HG03060 (cell line): ENCODE data around the gene MED26.
"Not testable (repeated sequence)": the region's sequence is repeated elsewhere in the genome, so short reads cannot be mapped to it uniquely, and the experiment has no call there.

Experiments
- ATAC-seq: cut with Tn5 transposase; IDR thresholded peaks from one replicate; pipeline ENCODE4 v1.9.1; 2021; ENCODE audit warnings: low read depth, moderate number of reproducible peaks; ENCODE audit not compliant: unreplicated experiment

Gene MED26, protein sequence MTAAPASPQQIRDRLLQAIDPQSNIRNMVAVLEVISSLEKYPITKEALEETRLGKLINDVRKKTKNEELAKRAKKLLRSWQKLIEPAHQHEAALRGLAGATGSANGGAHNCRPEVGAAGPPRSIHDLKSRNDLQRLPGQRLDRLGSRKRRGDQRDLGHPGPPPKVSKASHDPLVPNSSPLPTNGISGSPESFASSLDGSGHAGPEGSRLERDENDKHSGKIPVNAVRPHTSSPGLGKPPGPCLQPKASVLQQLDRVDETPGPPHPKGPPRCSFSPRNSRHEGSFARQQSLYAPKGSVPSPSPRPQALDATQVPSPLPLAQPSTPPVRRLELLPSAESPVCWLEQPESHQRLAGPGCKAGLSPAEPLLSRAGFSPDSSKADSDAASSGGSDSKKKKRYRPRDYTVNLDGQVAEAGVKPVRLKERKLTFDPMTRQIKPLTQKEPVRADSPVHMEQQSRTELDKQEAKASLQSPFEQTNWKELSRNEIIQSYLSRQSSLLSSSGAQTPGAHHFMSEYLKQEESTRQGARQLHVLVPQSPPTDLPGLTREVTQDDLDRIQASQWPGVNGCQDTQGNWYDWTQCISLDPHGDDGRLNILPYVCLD

DNA sequence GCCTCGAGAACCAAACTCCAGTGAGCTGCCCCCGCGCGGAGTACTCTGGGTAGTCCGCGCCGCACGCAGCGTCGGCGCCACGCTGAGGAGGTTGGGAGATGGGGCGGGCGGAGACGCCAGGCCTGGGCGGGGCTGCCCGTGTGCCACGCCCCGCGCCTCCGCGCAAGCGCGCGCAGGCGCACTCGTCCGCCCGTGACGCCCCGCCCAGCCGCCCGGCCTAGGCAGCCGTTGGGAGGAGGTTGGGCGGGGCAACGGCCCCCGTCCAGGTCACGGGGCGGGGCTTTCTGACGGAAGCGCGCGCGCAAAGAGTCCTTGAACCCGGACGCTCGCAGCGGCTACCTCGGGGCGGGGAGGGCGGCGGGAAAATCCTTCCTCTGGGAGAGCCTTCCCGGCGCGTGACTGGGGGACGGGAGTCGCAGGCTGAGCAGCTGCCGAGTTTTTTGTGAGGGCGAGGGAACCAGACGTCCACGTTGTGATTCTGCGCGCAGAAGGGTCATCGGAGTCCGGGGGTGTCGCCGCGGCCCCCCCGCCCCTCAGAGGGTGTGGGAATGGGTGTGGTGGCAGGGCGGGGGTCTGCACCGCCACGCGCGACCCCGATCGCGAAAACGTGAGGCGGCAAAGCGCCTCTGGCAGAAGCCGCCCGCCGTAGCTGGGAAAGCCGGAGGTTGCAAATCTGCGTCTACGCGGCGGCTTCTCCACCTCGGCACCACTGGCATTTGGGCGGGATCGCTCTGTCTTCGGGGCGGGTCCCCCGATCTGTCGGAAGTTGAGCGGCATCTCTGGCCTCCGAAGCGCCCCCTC is at the start of gene MED26:
Gene MED26, minus strand, starts transcription at position 22 of the 801 bp plus-strand sequence. CDS start 261 bp downstream, outside the sequence.
- ATAC-seq: peak; percentile 53

DNA sequence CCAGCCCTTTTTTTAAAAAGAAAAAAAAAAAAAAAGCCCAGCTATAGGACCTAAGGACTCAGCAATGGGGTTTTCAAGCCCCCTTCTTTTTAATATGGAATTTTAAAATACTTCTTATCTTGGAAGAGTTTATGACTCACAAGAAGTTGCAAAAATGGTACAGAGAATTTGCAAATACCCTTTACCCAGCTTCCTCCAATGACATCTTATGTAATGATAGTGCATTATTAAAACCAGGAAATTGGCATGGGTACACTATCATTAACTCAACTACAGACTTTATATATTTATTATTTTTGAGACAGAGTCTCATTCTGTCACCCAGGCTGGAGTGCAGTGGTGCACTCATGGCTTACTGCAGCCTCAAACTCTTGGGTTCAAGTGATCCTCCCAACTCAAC is 49.1 kb upstream of the MED26 start:
- no peak for ATAC-seq

DNA sequence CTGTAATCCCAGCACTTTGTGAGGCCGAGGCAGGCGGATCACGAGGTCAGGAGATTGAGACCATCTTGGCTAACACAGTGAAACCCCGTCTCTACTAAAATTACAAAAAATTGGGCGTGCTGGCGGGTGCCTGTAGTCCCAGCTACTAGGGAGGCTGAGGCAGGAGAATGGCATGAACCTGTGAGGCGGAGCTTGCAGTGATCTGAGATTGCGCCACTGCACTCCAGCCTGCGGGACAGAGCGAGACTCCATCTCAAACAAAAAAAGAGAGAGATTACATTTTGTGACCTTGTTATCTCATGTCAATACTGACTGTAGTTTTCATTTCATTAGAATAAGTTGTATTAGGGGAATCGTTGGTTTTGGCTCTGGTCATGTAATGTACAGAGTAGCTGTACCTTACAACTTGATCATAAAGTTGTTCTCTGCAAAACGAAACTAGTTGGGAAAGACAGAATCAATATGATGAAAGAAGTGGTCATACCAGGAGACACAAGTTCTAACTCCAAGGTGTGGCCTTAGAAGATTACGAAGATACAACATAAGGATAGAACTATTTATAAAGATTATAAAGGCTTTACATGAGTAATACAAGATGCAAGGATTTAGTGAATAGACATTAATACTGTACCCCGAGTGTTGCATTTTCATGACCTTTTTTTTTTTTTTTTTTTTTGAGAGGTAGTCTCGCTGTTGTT is 48.2 kb upstream of the MED26 start:
- no peak for ATAC-seq

DNA sequence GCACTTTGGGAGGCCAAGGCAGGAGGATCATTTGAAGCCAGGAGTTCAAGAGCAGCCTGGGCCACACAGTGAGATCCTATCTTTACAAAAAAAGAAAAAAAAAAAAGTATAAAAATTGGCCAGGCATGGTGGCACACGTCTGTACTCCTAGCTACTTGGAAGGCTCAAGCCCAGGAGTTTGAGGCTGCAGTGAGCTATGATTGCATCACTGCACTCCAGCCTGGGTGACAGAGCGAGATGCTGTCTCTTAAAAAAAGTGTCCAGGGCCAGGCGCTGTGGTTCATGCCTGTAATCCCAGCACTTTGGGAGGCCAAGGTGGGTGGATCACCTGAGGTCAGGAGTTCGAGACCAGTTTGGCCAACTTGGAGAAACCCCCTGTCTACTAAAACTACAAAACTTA is 45.8 kb upstream of the MED26 start:
- not testable (repeated sequence) for ATAC-seq

DNA sequence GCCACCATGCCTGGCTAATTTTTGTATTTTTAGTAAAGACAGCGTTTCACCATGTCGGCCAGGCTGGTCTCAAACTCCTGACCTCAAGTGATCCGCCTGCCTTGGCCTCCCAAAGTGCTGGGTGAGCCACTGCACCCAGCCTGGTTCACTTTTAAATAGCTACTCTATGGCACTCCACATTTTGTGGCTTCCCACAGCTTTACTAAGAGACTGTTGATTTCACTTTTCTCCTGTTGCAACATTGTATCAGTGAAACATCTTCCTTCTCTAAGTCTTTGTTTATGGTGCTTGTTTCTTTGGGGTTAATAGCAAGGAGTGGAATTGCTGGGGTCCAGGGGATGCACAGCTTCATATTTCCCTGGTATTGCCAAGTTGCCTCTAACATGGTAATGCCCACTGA is 45.2 kb upstream of the MED26 start:
- ATAC-seq: no peak

DNA sequence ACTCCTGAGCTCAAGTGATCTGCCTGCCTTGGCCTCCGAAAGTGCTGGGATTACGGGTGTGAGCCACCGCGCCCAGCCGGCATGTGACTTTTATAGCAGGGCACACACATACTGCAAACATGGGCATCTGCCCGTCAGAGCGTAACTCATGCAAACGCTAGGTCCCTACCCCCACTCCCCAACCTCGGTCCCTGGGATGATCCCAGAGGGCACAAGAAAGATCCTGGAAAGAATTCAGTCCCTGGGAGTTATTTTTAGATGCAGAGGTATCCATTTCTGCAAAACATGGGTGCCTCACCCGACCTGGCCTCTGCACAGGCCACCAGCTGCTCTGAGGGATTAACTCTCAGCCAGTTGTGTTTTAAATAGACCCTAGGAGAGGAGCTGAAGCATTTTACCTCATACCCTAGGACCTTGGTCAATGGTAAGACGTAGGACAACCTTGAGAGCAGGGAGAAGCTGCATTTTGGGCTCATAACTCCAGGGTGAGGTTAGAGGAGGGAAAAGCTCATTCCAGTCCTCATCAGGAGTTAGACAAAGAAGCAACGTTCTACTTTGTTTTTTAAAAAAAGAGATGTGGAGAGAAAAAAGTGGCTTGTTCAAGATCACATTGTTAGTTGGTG is 43.8 kb upstream of the MED26 start:
- ATAC-seq: no peak

DNA sequence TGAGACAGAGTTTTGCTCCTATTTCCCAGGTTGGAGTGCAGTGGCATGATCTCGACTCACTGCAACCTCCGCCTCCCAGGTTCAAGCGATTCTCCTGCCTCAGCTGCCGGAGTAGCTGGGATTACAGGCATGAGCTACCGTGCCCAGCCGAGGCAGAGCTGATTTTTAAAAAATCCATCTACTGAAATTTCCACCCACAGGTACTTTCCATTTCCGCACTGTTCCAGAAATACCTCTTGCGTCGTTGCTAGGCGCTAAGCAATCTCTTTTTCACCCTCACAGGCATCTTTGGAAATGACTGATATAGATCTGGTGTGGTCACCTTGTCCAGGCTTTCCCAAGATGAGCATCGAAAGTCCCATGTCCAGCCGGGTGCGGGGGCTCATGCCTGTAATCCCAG is 42.3 kb upstream of the MED26 start:
- ATAC-seq: no peak

DNA sequence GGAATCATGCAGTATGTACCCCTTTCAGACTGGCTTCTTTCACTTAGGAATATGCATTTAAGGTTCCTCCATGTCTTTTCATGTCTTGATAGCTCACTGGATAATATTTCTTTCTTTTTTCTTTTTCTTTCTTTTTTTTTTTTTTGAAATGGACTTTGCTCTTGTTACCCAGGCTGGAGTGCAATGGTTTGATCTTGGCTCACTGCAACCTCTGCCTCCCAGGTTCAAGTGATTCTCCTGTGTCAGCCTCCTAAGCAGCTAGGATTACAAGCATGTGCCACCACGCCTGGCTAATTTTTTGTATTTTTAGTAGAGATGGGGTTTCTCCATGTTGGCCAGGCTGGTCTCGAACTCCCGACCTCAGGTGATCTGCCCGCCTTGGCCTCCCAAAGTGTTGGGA is 40.7 kb upstream of the MED26 start:
- not testable (repeated sequence) for ATAC-seq

DNA sequence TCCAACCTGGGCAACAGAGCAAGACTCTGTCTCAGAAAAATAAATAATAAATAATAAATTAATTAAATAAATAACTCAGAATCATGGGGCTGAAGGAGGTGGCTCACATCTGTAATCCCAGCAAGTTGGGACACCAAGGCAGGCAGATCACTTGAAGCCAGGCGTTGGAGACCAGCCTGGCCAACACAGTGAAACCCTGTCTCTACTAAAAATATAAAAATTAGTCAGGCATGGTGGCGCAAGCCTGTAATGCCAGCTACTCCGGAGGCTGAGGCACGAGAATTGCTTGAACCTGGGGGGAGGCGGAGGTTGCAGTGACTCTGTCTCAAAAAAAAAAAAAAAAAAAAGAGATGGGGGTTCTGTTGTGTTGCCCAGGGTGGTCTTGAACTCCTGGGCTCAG is 40.2 kb upstream of the MED26 start:
- ATAC-seq: no peak

DNA sequence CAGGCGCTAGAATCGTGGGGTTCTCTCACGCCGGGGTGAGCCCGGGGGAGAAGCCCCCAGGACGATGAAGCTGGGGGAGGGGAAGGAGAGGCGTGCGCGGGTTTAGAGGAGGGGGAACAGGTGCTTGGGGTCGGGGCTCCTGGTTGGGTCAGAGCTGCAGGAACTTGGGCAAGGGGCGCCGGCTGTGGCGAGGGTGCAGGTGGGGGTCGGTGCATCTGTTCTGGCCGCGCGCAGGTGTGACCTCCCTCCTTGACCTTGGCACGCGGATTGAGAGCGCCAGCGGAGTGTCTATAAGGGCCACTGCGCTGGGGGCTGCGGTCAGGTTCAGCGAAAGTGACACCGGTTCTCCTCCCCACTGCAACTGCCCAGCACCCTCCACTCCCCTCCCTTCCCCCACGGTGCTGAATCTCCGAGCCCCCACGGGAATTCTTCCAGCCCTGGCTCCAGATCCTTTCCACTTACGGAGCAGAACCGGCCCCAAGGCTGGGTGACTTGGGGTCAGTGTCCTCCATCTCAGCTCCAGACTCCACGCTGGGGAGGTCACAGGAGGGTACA is 33.6 kb upstream of the MED26 start:
- ATAC-seq: no peak

DNA sequence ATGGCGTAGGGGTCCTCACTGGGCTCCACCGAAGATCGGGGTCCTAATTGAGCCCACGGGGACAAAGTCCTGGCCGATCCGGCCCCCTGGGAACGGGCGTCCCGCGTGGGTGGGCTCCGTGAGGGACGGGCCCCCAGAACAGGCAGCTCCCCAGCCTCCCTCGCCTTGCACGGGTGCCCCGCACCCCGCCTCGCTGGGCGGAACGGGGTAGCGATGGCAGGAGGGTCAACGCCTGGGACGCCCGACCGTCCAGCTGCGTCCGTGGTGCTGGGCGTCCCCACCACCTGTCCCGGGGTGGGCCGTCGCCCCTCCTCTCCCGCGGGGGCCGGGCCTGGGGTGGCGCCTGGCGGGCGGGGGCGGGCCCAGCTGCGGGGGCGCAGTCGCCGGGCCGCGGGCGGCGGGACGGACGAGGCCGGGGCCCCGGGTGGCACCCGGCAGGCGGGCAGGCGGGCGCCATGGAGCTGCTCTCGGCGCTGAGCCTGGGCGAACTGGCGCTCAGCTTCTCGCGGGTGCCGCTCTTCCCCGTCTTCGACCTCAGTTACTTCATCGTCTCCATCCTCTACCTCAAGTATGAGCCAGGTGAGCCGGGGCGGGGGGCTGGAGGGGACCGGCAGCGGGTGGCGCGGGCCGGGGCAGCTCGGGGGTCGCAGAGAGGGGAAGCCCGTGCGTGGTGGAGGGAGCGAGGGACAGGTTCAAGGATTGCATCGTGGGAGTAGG is 32.9 kb upstream of the MED26 start, which contains the start of gene TMEM38A:
Gene TMEM38A, plus strand, starts transcription at position 377 of the 717 bp plus-strand sequence. Its CDS starts 79 bp downstream, at position 456.
- ATAC-seq: peak; percentile 1

DNA sequence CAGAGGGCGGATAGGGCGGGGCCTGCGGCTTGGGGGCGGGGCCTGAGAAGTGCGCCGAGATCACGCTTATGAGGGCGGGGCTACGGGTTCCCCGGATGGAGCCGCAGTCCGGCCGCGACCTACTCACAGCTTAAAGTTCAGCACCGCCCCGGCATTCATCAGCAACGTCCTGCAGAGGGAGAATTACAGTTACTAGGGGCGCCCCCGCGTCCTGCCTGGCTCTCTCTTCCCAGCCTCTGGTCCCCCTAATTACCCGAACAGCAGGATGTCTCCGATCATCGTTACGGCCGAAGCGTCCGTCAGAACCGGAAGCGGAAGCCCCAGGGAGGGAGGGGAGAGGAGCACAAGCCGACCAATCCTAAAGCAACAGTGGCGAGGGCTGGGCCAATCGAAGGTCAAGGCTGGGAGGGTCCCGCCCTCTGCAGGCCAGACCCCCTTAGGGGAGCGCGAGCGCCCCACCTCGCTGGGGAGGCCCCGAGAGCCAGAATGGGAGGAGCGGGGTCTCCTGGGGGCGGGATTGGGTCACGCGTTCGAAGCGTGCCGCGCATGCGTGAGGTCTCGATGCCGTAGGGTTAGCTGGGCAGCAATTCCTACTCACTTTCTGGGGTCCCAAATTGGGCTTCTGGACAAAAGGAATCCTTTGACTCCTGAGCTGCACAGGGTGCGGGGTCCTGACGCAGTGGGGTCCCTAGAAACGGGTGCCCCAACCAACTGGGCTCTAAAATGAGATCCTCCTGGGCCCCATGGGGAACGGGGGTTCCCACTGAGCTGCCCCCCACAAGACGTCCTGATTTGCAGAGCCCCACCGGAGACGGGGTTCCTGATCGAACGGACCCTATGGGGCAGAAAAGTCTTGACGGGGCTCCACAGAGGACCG is 32.1 kb upstream of the MED26 start, which contains the start of gene SMIM7:
Gene SMIM7, minus strand, starts transcription at position 313 of the 877 bp plus-strand sequence. Its CDS starts 34 bp downstream, at position 279.
- peak; percentile 70 for ATAC-seq

DNA sequence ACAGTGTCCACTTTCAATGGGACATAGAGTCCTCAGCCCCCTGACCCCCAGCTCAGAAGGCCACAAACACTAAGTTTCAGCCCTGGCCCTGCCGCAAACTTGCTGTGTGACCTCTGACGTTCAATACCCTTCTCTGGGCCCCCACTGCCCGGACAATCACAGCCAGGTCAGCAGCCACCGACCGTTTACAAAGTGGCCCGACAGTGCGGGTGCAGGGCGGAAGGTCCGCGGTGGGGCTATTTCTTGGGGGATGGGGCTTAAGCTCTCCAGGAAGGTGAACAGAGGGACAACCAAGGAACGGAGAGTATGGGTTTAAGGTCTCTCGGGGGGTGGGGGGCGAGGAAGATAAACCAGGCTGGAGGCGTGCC is 31.4 kb upstream of the MED26 start:
- ATAC-seq: no peak

DNA sequence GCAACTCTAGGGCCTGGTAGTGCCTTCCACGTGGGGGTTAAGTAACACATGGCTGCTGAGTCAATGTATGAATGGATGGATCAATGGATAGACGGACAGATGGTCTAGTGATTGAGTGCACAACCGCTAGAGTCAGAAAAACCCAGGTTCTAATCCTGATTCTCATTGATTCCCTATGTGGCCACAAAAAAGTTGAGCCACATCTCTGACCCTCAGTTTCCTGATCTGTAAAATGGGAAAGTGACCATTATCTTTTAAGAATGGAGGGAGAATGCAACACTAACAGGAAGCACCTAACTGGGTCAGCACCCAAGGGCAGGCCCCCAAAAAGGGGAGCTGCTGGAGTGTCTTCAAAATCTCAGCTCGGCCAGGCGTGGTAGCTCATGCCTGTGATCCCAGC is 29.4 kb upstream of the MED26 start:
- ATAC-seq: no peak

DNA sequence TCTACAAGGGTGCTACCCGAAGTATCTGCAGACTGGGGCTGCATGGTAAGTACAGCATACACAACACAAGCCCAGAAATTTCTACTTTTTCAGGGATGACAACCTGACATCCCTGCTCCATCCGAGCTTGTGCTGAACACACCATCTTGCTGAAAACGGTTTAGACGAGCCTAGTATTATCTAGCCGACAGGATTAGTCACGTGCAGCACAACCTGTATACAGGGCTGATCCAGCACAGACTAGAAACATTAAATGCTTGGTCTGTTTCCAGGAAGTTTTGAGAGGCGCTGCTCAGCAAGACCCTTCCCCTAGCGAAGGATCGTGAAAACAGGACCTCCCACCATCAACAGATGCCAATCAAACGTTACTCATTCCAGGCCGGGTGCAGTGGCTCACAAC is 27.7 kb upstream of the MED26 start:
- no peak for ATAC-seq

DNA sequence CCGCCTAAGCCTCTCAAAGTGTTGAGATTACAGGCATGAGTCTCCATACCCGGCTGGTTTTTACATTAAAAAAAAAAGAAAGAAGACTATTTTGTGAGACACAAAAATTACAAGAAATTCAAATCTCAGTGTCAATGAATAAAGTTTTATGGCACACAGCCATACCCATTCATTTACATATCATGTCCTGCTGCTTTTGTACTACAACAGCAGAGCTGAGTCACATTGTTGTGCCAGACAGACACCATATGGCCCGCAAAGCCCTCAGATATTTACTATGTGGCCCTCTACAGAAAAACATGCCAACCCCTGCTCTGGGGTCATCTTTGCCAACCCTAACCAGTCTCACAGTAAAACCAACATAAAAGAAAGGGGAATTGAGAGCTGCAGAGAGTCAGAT is 26.6 kb upstream of the MED26 start:
- ATAC-seq: no peak

DNA sequence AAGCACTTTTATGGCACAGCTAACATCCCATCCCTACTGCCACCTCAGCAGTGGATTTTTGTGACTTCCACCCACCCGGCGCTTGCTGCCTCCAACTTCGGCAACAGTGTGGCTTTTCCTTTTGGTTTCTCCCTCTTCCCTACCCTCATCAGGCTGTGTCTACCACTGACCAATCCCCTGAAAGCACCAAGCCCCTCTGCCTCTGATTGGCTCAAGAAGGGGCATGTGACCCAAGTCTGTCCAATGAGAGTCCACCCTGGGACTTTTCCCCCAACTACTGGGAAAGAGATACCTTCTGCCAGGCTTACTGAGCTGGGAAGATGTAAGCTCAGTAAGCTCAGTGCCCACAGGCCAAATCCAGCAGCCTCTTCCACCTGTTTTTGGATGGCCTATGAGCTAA is 26.1 kb upstream of the MED26 start:
- ATAC-seq: no peak

DNA sequence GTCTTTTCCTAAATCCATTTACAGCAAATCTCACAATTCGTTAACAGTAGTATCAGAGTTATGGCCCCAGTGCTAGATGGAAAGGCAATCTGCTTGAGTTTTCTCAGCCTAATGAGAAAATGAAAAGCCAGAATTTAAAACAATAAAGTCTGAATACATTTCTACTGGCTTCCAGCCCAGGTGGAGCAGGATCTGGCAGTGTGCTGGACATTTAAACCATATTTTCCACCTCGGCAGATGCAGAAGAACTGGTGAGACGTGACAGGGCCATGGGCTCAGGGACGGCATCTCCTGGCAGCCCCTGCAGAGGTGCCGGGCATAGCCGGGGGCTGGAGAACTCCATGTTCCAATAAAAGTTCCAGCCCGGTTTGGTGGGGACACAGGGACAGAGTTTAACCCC is 24.9 kb upstream of the MED26 start:
- ATAC-seq: no peak
